DMS114 treated with DMSO at 0.1 percent for 48 hours (cell line): ENCODE results near the gene ZFP92.

Source experiments
- DNase-seq: peaks from one replicate; lab custom pipeline; 2025; ENCODE audit not compliant: unreplicated experiment; lab: John Stamatoyannopoulos, UW

Gene ZFP92, protein sequence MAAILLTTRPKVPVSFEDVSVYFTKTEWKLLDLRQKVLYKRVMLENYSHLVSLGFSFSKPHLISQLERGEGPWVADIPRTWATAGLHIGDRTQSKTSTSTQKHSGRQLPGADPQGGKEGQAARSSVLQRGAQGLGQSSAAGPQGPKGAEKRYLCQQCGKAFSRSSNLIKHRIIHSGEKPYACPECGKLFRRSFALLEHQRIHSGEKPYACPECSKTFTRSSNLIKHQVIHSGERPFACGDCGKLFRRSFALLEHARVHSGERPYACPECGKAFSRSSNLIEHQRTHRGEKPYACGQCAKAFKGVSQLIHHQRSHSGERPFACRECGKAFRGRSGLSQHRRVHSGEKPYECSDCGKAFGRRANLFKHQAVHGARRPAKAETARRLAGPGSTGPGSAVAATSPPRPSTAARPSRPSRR

GRCh38 chrX:153411255-153411987, at the start of gene ZFP92:
Gene ZFP92, plus strand, starts transcription at chrX:153411472. Its CDS starts 6,851 bp downstream, at chrX:153418323.
- DNase-seq, result no peak

DNA sequence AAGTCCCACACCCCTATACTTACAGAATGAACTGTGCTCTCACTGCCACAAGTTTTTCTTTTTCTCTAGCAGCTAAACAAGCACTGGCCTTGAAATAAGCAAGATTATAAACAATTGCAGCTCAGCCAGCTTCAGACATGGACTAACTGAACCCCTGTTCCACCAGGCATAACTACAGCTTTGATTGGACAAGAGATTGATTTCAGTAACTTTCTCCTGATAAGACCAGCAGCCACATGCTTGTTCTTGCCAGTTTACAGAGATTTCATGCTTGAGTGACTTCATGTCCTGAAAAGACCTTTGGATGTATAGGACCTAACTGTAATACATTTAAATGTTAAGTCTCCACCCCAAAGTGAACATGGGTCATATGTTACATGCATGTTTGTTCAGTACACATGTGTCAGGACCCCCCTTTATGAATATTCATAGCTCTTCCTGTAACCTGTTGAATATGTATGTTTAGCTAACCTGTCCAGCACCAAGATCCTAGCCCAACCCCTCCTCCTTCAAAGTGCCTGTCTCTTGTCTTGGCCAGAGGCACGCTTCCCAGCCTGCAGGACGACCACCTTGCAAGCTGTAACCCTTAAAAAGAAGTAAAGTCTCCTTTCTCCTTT, 49.4 kb upstream of the ZFP92 start:
- no peak for DNase-seq

GRCh38 chrX:153365670-153366069, 45.6 kb upstream of the ZFP92 start:
- DNase-seq, result no peak

DNA sequence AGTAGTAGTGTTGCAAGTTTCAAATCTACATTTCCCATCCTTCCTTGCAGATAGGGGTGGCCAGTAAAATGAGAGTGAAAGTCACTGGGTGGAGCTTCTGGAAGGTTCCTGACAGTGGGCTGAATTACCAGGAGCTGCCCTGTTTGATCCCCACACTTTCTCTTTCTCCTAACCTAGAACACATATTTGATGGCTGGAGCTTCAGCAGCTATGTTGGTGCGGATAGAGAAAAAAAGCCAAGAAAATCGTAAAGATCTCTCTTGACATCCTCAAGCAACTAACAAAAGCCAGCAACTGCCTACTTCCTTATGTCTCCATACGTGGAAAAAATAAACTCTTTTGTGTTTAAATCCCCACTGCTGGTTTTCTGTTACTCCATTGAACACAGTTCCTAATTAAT, 45.2 kb upstream of the ZFP92 start:
- DNase-seq, result no peak

- no peak for DNase-seq
Observed at GRCh38 chrX:153366878-153367538, 44.3 kb upstream of the ZFP92 start.

GRCh38 chrX:153370293-153371055, 40.8 kb upstream of the ZFP92 start:
- no peak for DNase-seq

- DNase-seq, result no peak
Observed at GRCh38 chrX:153371256-153371655, 40.0 kb upstream of the ZFP92 start.

GRCh38 chrX:153372949-153373348, 38.3 kb upstream of the ZFP92 start:
- DNase-seq, result no peak

- DNase-seq, result no peak
Observed at GRCh38 chrX:153374426-153374825, 36.8 kb upstream of the ZFP92 start.

GRCh38 chrX:153375571-153375970, 35.7 kb upstream of the ZFP92 start:
- DNase-seq, result no peak

GRCh38 chrX:153377727-153378126, 33.5 kb upstream of the ZFP92 start:
- DNase-seq, result no peak

- DNase-seq, result no peak
Observed at GRCh38 chrX:153378607-153379006, 32.7 kb upstream of the ZFP92 start.

DNA sequence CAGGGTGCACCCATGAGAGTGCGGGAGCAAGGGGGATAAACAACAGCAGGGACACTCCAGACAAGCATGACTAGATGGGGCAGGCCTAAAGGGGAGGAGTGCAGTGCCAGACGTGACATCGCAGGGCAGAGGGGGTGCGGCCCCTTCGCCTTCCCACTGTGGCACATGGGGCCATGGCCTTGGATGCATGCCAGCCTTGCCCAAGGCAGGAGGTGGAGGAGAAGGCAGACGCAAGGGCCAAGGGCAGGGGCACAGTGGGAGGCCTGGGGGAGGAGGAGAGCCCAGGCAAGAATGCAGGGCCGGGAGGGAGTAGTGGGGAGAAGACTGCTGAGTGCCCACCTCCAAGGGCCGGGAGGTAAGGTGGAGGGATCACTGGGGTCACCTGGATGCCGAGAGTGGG, 31.8 kb upstream of the ZFP92 start:
- DNase-seq, result no peak

DNA sequence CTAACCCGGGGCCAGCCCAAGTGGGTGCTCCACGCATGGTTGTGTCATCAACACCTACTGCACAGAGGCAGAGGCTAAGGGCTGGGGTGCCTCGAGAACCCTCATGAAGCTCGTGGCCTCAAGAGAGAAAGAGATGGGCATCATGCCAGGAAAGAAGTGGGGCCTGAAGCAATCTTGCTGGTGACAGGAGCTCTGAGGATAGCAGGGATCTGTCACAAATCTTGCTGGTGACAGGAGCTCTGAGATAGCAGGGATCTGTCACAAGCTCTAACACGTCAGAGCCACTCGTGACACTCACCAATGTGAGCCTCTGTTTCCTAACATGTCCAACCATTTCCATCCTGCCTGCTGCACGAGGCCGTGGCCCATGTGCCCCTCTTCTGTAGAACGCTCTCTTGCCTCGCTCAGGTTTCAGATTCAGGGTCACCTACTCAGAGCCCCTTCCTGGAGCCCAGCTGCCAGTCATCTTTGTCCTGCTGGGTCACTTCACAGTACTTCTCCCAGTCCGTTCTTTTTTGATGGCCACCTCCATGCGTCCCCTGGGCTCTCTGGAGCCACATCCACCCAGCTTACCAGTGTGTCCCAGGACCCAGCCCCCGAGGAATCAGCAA, 31.2 kb upstream of the ZFP92 start:
- no peak for DNase-seq

GRCh38 chrX:153380691-153381090, 30.6 kb upstream of the ZFP92 start:
- DNase-seq, result no peak

- DNase-seq, result peak; percentile 10
Observed at GRCh38 chrX:153381684-153382532, 29.4 kb upstream of the ZFP92 start.

GRCh38 chrX:153382563-153383482, 28.4 kb upstream of the ZFP92 start:
- DNase-seq, result no peak

- no peak for DNase-seq
Observed at GRCh38 chrX:153384390-153384789, 26.9 kb upstream of the ZFP92 start.
